Spleen (tissue), 11 donors: ENCODE data around the gene DNTT. TPM values are rescaled to one million over a fixed set of nuclear protein-coding genes. Genes with fewer than 3 reads are reported as not detected.

ENCODE experiments used
- DNase-seq: peaks from one replicate; pipeline ENCODE4 v3.0.0-alpha.2; 2020
- H3K27ac ChIP-seq, 8 donors: fragments of 200-600 bp; sonication (generic) in 7 of 8; 1 replicate in 4 of 8; 2 replicates in 4 of 8; pipeline versions ENCODE4 v1.5.0 to v1.8.0; 2016 to 2021; ENCODE audit warnings: inconsistent platforms in 4 of 8, mild to moderate bottlenecking in 4 of 8, moderate library complexity in 1 of 8
- H3K27me3 ChIP-seq, 7 donors: fragments of 200-600 bp; sonication (generic) in 6 of 7; replicated peaks in 1 of 7; 1 replicate in 4 of 7; 2 replicates in 3 of 7; pipeline versions ENCODE4 v1.5.0 to v1.8.0; 2016 to 2021; ENCODE audit warnings: inconsistent platforms in 3 of 7, mild to moderate bottlenecking in 1 of 7
- H3K36me3 ChIP-seq, 6 donors: fragments of 200-600 bp; sonication (generic) in 5 of 6; 1 replicate in 4 of 6; 2 replicates in 2 of 6; pipeline versions ENCODE4 v1.5.0 to v1.8.0; 2016 to 2021; ENCODE audit warnings: inconsistent platforms in 2 of 6
- H3K4me1 ChIP-seq, 6 donors: fragments of 200-600 bp; sonication (generic) in 5 of 6; 1 replicate in 3 of 6; 2 replicates in 3 of 6; pipeline versions ENCODE4 v1.5.0 to v1.8.0; 2016 to 2021; ENCODE audit warnings: inconsistent platforms in 3 of 6
- H3K4me3 ChIP-seq, 8 donors: fragments of 200-600 bp; sonication (generic) in 7 of 8; 1 replicate in 4 of 8; 2 replicates in 4 of 8; pipeline versions ENCODE4 v1.5.0 to v1.8.0; 2016 to 2021; ENCODE audit warnings: inconsistent platforms in 4 of 8, mild to moderate bottlenecking in 4 of 8, moderate library complexity in 2 of 8
- H3K9me3 ChIP-seq, 8 donors: fragments of 200-600 bp; sonication (generic) in 7 of 8; 1 replicate in 4 of 8; 2 replicates in 4 of 8; pipeline versions ENCODE4 v1.5.0 to v1.8.0; 2016 to 2021; ENCODE audit warnings: inconsistent platforms in 4 of 8
- CTCF ChIP-seq, 11 experiments: fragments of 200-600 bp in 7 of 11; fragments of 450-650 bp in 4 of 11; sonication (generic) in 4 of 11; IDR thresholded peaks in 8 of 11; conservative IDR thresholded peaks in 3 of 11; 1 replicate in 7 of 11; 2 replicates in 4 of 11; pipeline versions ENCODE4 v1.4.0 to v1.8.0; 2016 to 2021; ENCODE audit warnings: antibody characterized with exemption in 11 of 11, inconsistent platforms in 4 of 11, mild to moderate bottlenecking in 1 of 11
- POLR2A ChIP-seq, 3 donors: fragments of 450-650 bp; IDR thresholded peaks; one replicate each; pipeline ENCODE4 v1.5.1; 2017; ENCODE audit warnings: antibody characterized with exemption in 3 of 3, mild to moderate bottlenecking in 1 of 3
- POLR2AphosphoS5 ChIP-seq, 3 donors: sonication (generic); formaldehyde crosslinking; IDR thresholded peaks; one replicate each; pipeline ENCODE4 v1.5.1; 2017; ENCODE audit warnings: antibody characterized with exemption in 3 of 3
- WGBS, 5 donors: extraction: QIAGEN DNeasy Blood & Tissue Kit in 3 of 5; methylation state at CpG; one replicate each; pipeline versions ENCODE4 v1.1.5 to v1.1.7; 2013 to 2018; 5-methylcytosine and 5-hydroxymethylcytosine counted together
- intact Hi-C: fragments of 100-400 bp; cut with DNase I; formaldehyde crosslinking; loops from one replicate; pipeline ENCODE4 v1.15.0; 2023; ENCODE audit warnings: low total_unique reads
- polyA plus RNA-seq, 3 donors: library from polyadenylated mRNA; stranded (reverse); fragments of 200-250 nt; gene quantifications; one replicate each; pipeline ENCODE4 v1.2.1, GENCODE V29; 2013
- total RNA-seq, 7 donors: library from RNA; depleted of rRNA in 3 of 7; stranded (reverse); fragments of >200 nt in 3 of 7; fragmentation: NEBNext Ultra II Directional in 4 of 7; extraction: Animal tissue kit (Norgen Biotek cat#: 25700) in 4 of 7; gene quantifications; one replicate each; pipeline versions ENCODE4 v1.1.0 to v1.2.1, GENCODE V29; 2016 to 2021
- donor health status: healthy with polysubstance abuse.
- donor health status: DM: no; HTN: no; CAD: no; lungs with moderate emphysema.
- donor health status: DM: no; HTN: no; CAD: no.
- donor health status: Bipolar disorder and iron deficiency.
- donor health status: healthy.
- donor health status: DM: no; HTN: no; CAD: no.
- donor health status: DM: yes; HTN: yes; CAD: no.

The DNTT gene
- total and polyA plus RNA-seq, 10 donors, result 0.08 to 0.59 TPM; not detected in 8

DNA sequence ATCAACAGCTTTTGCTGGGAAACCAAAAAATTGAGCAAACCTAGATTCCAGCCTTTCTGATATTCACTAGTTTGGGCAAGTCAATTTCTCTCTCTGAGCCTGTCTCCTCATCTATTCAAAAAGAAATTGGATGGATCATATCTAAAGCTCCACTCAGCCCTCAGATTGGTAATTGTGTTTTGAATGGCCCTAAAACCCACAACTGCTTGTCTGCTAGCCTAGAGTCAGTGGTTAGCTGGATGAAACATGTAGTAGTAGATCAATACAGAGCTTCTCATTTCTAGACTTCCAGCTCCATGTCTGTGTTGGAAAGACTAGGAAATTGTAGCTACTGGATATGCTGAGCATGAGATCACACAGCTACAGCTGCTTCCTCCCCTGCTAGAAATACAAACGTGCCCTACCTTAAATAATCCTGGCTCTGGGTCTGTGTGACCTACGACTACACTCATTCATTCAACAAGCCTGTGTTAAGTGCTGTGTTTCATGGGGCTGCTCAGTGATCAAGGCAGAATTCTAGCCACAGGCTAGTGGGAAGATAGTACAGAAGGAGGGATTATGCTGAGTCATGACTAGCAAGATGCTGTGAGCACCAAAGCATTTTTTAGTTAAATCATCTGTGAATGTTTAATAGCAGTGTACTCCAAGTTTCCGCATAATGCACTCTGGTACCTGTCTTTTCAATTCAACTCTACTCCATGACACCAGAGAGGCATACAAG is 15.7 kb downstream of the DNTT start:
- 37 to 50% (median 45%) methylated on average over 3 of the region's 3 CpGs for WGBS, 5 donors

DNA sequence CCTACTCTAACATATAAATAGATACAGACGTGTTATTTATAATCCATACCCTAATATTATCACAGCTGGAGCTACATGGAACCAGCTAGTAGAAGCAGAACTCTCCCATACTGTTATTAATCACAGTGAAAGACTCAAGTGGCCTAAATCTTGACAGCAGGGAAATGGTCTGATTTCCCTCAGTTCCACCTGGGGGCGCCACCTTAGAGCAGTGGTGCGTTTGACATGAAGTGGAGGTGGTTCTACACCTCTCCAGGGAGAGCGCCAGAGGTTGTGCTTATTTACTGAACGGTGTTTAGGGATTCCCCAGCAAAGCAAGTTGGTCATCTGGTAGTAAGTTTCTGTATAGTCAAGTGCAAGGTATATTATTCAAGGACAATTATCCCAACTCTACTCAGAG is 17.6 kb downstream of the DNTT start:
- Histone ChIP-seq H3K27me3 (peaks cover 0 to 4% (median 0%) of the 10 kb centered on the region in 7 donors), H3K9me3 (no peaks in the 10 kb centered on the region), H3K4me1 (no peaks in the 10 kb centered on the region), H3K4me3 (no peak overlapping the region), H3K36me3 (no peaks in the 10 kb centered on the region), H3K27ac (no peak overlapping the region)
- TF ChIP-seq POLR2AphosphoS5 (IDR thresholded peaks at IDR 0.05) (no peak), CTCF (IDR thresholded peaks at IDR 0.05 in 8 of 11, conservative IDR thresholded peaks at IDR 0.05 in 3 of 11) (no peak), POLR2A (IDR thresholded peaks at IDR 0.05) (no peak)
- intact Hi-C loops, result no loop called here
- DNase-seq, result no peak
- 57 to 78% (median 68%) methylated on average over 5 of the region's 5 CpGs for WGBS, 5 donors

More for the DNA sequence above, 15.7 kb downstream of the DNTT start:
- Histone ChIP-seq H3K27me3 (peaks cover 0 to 4% (median 0%) of the 10 kb centered on the region in 7 donors), H3K9me3 (no peaks in the 10 kb centered on the region), H3K4me1 (no peaks in the 10 kb centered on the region), H3K27ac (no peak overlapping the region), H3K36me3 (no peaks in the 10 kb centered on the region), H3K4me3 (no peak overlapping the region)
- intact Hi-C loops, result loop anchor here (10.0 kb wide), 1 partner anchor 305 kb away; no protein-coding TSS in a partner anchor
- no peak for TF ChIP-seq POLR2AphosphoS5 (IDR thresholded peaks at IDR 0.05)
- no peak for TF ChIP-seq CTCF (IDR thresholded peaks at IDR 0.05 in 8 of 11, conservative IDR thresholded peaks at IDR 0.05 in 3 of 11)
- TF ChIP-seq POLR2A (IDR thresholded peaks at IDR 0.05), result no peak
- DNase-seq, result no peak

- no peak overlapping the region for H3K27ac ChIP-seq
- no peaks in the 10 kb centered on the region for H3K4me1 ChIP-seq
- peaks cover 0 to 4% (median 0%) of the 10 kb centered on the region in 7 donors for H3K27me3 ChIP-seq
- intact Hi-C loops, result no loop called here
- no peak for DNase-seq
- no peaks in the 10 kb centered on the region for H3K9me3 ChIP-seq
- H3K4me3 ChIP-seq, result no peak overlapping the region
- no peaks in the 10 kb centered on the region for H3K36me3 ChIP-seq
- 81 to 89% (median 85%) methylated on average over 1 of the region's 1 CpG for WGBS, 5 donors
- TF ChIP-seq POLR2A (IDR thresholded peaks at IDR 0.05), result no peak
- no peak for TF ChIP-seq POLR2AphosphoS5 (IDR thresholded peaks at IDR 0.05)
- no peak for TF ChIP-seq CTCF (IDR thresholded peaks at IDR 0.05 in 8 of 11, conservative IDR thresholded peaks at IDR 0.05 in 3 of 11)
These were observed 18.0 kb downstream of the DNTT start for GRCh38 chr10:96322275-96322674.

GRCh38 chr10:96324447-96324846 is 20.2 kb downstream of the DNTT start:
- no peak for TF ChIP-seq CTCF (IDR thresholded peaks at IDR 0.05 in 8 of 11, conservative IDR thresholded peaks at IDR 0.05 in 3 of 11)
- Histone ChIP-seq H3K36me3 (no peaks in the 10 kb centered on the region), H3K4me3 (no peak overlapping the region), H3K4me1 (no peaks in the 10 kb centered on the region), H3K27me3 (peaks cover 0 to 6% (median 0%) of the 10 kb centered on the region in 7 donors), H3K9me3 (no peaks in the 10 kb centered on the region), H3K27ac (no peak overlapping the region)
- intact Hi-C loops, result no loop called here
- no peak for DNase-seq
- 75 to 96% (median 91%) methylated on average over 2 of the region's 2 CpGs for WGBS, 5 donors
